Subcutaneous abdominal adipose tissue (tissue), 5 donors: ENCODE results near the gene SLC9A6.
"Not testable (repeated sequence)": the region's sequence is repeated elsewhere in the genome, so short reads cannot be mapped to it uniquely, and the experiment has no call there.

ENCODE experiments used
- H3K27ac ChIP-seq: one replicate; pipeline ENCODE4 v1.7.0; 2013; ENCODE audit warnings: low read depth, mild to moderate bottlenecking, inconsistent platforms, low read length, moderate library complexity
- H3K27me3 ChIP-seq, 5 donors: one replicate each; pipeline ENCODE4 v1.7.0; 2013; ENCODE audit warnings: low read length in 5 of 5, inconsistent platforms in 1 of 5; ENCODE audit not compliant: control insufficient read depth in 5 of 5, insufficient read depth in 4 of 5
- H3K36me3 ChIP-seq, 5 donors: one replicate each; pipeline ENCODE4 v1.7.0; 2013; ENCODE audit warnings: low read length in 5 of 5; ENCODE audit not compliant: control insufficient read depth in 5 of 5, insufficient read depth in 5 of 5
- H3K4me1 ChIP-seq, 5 donors: one replicate each; pipeline ENCODE4 v1.7.0; 2013; ENCODE audit warnings: low read length in 5 of 5, mild to moderate bottlenecking in 3 of 5, moderate library complexity in 1 of 5; ENCODE audit not compliant: control insufficient read depth in 5 of 5, insufficient read depth in 5 of 5
- H3K4me3 ChIP-seq, 5 donors: one replicate each; pipeline ENCODE4 v1.7.0; 2013; ENCODE audit warnings: low read length in 5 of 5, low read depth in 1 of 5
- H3K9ac ChIP-seq, 5 donors: one replicate each; pipeline ENCODE4 v1.7.0; 2013; ENCODE audit warnings: low read length in 5 of 5, mild to moderate bottlenecking in 4 of 5, moderate library complexity in 3 of 5
- H3K9me3 ChIP-seq, 5 donors: one replicate each; pipeline ENCODE4 v1.7.0; 2013; ENCODE audit warnings: low read length in 5 of 5; ENCODE audit not compliant: control insufficient read depth in 5 of 5
- donor health status: healthy.
- donor health status: healthy.
- donor health status: healthy.
- donor health status: healthy.
- donor health status: healthy.

The SLC9A6 gene

DNA sequence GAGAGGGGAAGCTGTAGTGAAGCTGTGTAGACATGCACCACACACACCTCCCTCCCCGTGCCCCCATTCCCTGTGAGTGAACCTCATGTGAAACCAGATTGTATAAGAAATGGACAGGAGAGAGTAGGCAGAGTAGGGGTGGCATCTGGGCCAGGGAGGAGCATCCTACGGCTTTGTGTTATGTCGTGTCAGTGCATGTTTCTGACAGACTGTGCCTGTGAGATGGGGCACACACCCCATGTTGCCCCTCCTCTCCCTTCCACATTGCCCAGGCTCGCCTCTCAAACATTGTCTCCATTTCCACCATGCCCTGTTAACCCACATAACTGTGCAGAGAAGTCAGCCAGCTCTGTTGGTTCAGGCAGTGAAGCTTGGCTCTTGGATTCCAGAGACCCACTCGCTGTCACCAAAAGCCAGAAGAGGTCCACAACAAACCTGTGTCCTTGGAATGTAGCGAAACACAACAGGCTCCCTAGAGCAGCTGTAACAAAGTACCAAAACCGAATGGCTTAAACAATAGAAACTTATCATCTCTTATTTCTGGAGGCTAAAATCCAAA is 56.1 kb downstream of the SLC9A6 start:
- Histone ChIP-seq H3K36me3 (peaks cover 0 to 5% (median 3%) of the 10 kb centered on the region in 5 donors), H3K9me3 (no peaks in the 10 kb centered on the region), H3K4me3 (no peak overlapping the region), H3K27ac (no peak overlapping the region), H3K9ac (no peak overlapping the region), H3K27me3 (peaks cover 0 to 5% (median 3%) of the 10 kb centered on the region in 5 donors), H3K4me1 (no peaks in the 10 kb centered on the region)

DNA sequence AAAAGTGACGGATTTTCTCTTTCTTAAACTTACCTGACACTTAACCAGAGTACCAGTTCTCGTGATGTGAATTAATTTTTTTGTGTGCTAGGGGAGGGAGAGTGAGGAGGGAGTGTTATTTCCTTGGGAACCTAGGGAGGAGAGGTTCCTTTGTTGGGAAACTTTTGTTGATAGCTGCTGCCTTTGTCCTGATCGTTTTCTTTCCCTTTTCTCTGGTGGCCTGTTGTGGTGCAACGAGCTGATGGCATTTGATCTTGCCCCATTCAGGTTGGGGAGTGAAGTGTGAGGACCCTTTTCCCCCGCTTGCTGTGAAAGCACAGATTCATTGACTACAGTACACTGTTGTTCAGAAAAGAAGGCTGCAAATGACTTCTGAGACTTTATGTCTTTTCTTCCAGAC is 59.8 kb downstream of the SLC9A6 start:
- peaks cover 0 to 13% (median 13%) of the 10 kb centered on the region in 5 donors for H3K4me1 ChIP-seq
- no peak overlapping the region for H3K27ac ChIP-seq
- H3K9me3 ChIP-seq, result no peaks in the 10 kb centered on the region
- H3K9ac ChIP-seq, result no peak overlapping the region
- H3K27me3 ChIP-seq, result peaks cover 0 to 8% (median 3%) of the 10 kb centered on the region in 5 donors
- peaks cover 0 to 3% (median 3%) of the 10 kb centered on the region in 5 donors for H3K36me3 ChIP-seq
- H3K4me3 ChIP-seq, result no peak overlapping the region

DNA sequence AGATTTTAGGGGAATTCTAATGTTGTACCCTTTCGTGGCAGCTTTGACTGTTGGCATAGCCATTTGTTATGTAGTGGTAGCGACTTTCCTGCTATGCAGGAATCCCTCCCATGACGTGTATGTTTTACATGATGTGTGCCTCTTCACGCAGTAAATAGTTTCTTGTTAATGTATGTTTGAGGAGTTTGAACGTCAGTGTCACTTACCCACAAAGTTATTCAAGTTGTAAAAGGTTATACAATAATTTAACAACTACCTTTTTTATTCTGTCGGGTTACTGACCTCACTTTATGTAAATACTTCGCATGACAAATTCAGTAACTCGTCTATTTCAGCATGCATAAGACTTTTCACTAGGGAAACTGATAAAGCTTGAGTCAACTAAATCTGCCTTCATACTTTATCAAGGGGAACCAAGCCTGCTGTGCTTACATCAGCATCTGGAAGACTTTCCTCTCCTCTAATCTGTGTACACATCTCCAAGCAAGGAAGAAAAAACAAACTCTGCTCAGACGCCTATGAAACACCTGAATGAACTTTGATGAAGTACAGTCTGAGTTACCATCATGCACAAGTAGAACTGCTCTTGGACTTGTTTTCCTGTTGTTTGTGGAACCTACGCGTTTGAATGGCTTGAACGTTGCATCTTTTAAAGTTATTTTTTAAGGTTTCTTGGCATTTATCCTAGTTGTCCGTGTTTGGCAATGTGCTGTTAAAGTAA is 61.2 kb downstream of the SLC9A6 start:
- no peak overlapping the region for H3K9ac ChIP-seq
- peaks cover 0 to 3% (median under 1%) of the 10 kb centered on the region in 5 donors for H3K36me3 ChIP-seq
- H3K9me3 ChIP-seq, result no peaks in the 10 kb centered on the region
- H3K27me3 ChIP-seq, result peaks cover 0 to 10% (median under 1%) of the 10 kb centered on the region in 5 donors
- no peak overlapping the region for H3K27ac ChIP-seq
- H3K4me1 ChIP-seq, result peaks cover 0 to 17% (median 13%) of the 10 kb centered on the region in 5 donors
- no peak overlapping the region for H3K4me3 ChIP-seq

DNA sequence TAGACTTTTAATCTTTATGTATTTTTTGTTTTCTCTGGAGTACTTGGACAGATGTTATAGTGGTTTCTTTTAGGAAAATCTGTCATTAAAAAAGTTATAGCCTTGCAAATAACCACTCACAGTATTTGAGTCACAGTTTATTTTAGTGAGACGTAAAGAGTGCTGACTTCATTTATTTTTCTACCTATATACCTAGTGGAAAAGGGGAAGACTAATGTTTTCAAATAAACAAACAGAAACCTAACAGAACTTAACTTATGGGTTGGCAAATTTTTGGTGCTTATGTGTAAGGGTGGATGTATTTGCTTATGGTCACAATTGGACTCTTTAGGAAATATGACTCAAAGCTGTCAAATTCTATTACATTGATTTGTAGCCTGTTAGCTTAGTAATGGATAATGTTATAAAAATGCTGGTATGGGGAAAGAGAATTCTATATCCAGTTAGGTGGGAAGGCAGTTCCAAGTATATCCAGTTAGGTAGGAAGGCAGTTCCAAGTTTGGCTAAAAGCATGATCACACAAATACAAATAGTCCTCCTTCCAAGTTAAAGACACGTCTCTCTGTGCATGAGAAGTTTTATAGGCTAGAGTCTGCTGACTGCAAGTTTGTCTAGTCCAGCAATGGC is 61.9 kb downstream of the SLC9A6 start:
- Histone ChIP-seq H3K27me3 (peaks cover 0 to 10% (median 0%) of the 10 kb centered on the region in 5 donors), H3K4me1 (peaks cover 0 to 21% (median 13%) of the 10 kb centered on the region in 5 donors), H3K9ac (no peak overlapping the region), H3K27ac (no peak overlapping the region), H3K9me3 (no peaks in the 10 kb centered on the region), H3K4me3 (no peak overlapping the region), H3K36me3 (peaks cover 0 to 3% (median 0%) of the 10 kb centered on the region in 5 donors)

DNA sequence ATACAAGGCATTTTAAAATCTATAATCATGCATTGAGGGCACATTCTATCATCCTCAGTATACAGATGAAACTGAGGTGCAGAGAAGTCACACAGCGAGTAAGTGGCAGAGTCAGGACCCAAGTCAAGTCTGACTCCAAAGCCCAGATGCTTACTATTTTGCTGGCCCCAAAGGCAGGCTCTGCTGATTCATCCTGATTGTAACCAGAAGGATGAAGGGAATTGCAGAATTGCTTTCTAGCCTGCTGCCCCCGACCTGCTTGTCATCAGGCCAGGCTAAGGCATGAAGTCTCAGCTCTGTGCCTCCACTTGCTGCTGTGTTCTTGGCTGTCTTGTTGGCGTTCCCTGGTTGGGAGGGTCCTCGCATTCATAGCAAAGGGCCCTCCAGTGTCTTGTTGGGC is 62.7 kb downstream of the SLC9A6 start:
- peaks cover 0 to 3% (median 0%) of the 10 kb centered on the region in 5 donors for H3K36me3 ChIP-seq
- no peak overlapping the region for H3K27ac ChIP-seq
- no peak overlapping the region for H3K4me3 ChIP-seq
- H3K9ac ChIP-seq, result no peak overlapping the region
- no peaks in the 10 kb centered on the region for H3K9me3 ChIP-seq
- peaks cover 0 to 10% (median 0%) of the 10 kb centered on the region in 5 donors for H3K27me3 ChIP-seq
- peaks cover 0 to 21% (median 13%) of the 10 kb centered on the region in 5 donors for H3K4me1 ChIP-seq

DNA sequence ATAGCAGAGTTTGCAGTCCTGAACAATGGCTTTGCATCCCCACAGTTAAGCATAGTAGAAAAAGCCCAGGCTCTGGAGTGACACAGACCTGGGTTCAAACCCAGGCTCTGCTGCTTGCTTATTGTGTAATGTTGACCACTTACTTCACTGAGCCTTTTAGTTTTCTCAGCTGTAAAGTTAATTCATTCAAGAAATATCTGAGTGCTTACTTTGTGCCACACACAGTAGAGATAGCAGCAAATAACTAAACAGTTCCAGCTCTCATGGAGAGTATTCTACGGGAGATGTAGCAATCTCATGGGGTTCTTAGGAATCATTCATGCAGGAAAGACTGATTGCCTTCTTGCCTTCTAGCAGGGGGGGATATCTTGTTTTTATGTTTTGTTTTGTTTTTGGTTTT is 63.2 kb downstream of the SLC9A6 start:
- Histone ChIP-seq H3K27ac (no peak overlapping the region), H3K27me3 (peaks cover 0 to 10% (median 0%) of the 10 kb centered on the region in 5 donors), H3K4me1 (peaks cover 0 to 21% (median 13%) of the 10 kb centered on the region in 5 donors), H3K4me3 (no peak overlapping the region), H3K9ac (no peak overlapping the region), H3K9me3 (no peaks in the 10 kb centered on the region), H3K36me3 (peaks cover 0 to 3% (median 0%) of the 10 kb centered on the region in 5 donors)

DNA sequence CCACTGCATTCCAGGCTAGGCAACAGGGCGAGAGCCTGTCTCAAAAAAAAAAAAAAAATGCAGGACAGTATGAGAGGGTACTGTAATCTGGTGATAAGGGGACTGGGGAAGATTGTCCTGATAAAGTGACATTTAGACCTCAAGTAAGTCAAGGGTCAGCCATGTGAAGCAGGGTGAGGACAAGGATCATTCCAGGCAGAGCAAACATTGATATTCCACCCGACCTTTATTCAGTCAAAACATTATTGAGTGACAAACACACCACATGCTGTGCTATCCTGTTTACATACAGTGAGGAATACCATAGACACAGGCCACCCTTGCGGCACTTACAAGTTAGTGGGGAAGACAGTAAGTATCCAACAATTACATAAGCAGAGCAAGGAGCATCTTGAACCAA is 64.4 kb downstream of the SLC9A6 start:
- no peaks in the 10 kb centered on the region for H3K9me3 ChIP-seq
- H3K27me3 ChIP-seq, result peaks cover 0 to 10% (median 0%) of the 10 kb centered on the region in 5 donors
- H3K4me3 ChIP-seq, result no peak overlapping the region
- no peak overlapping the region for H3K27ac ChIP-seq
- H3K4me1 ChIP-seq, result peaks cover 0 to 24% (median 13%) of the 10 kb centered on the region in 5 donors
- H3K36me3 ChIP-seq, result peaks cover 0 to 3% (median 0%) of the 10 kb centered on the region in 5 donors
- no peak overlapping the region for H3K9ac ChIP-seq

DNA sequence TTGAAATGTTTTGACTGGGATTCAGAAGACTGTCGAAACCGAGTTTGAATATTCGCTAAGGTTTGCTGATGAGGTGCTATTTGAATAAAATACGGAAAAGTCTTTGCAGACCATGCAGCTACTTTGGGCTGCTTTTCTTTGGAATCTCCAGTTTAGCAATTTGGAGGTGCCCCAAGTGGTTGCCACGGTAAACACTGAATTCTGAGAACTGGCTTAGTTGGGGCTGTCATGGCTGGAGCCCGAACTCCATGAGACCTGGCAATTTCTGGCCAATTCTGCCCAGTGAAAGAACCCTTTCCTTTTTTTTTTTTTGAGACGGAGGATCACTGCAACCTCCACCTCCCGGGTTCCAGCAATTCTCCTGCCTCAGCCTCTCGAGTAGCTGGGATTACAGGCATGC is 65.6 kb downstream of the SLC9A6 start:
- Histone ChIP-seq H3K4me1 (peaks cover 0 to 33% (median 24%) of the 10 kb centered on the region in 5 donors), H3K27me3 (peaks cover 0 to 13% (median 0%) of the 10 kb centered on the region in 5 donors)
- H3K4me3 ChIP-seq, H3K9me3 ChIP-seq, H3K9ac ChIP-seq, H3K27ac ChIP-seq, H3K36me3 ChIP-seq: not testable (repeated sequence)

DNA sequence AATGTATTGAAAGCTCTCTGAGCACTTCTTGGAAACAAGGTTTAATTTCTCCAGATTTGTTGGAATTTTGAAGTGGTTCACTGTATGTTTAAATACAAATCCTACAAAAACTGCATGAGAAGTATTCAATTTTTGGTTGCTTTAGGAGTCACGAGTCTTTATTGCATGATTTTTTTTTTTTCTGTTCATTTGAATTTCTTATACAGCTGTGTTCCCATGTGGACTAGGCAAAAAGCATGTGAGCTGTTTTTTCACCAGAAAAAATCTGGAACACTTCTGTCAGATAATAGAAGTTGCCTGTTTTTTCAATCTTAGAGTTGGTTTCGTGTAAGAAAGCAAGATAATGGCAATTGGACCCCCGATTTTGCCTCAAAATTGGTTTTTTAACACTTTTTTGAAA is 66.4 kb downstream of the SLC9A6 start:
- Histone ChIP-seq H3K4me3 (no peak overlapping the region), H3K27ac (no peak overlapping the region), H3K9me3 (no peaks in the 10 kb centered on the region), H3K27me3 (peaks cover 0 to 13% (median 0%) of the 10 kb centered on the region in 5 donors), H3K9ac (no peak overlapping the region), H3K36me3 (no peaks in the 10 kb centered on the region), H3K4me1 (peaks cover 0 to 39% (median 27%) of the 10 kb centered on the region in 5 donors)
